Spleen (tissue), 7 donors: ENCODE data around the gene FAF1.
"Not testable (repeated sequence)": the region's sequence is repeated elsewhere in the genome, so short reads cannot be mapped to it uniquely, and the experiment has no call there.

Experiments
- POLR2A ChIP-seq, 3 donors: fragments of 450-650 bp; IDR thresholded peaks; one replicate each; pipeline ENCODE4 v1.5.1; 2017; ENCODE audit warnings: antibody characterized with exemption in 3 of 3, mild to moderate bottlenecking in 1 of 3
- TF ChIP-seq, protein P1 (sequence below), 11 experiments: fragments of 200-600 bp in 7 of 11; fragments of 450-650 bp in 4 of 11; sonication (generic) in 4 of 11; IDR thresholded peaks in 8 of 11; conservative IDR thresholded peaks in 3 of 11; 1 replicate in 7 of 11; 2 replicates in 4 of 11; pipeline versions ENCODE4 v1.4.0 to v1.8.0; 2016 to 2021; ENCODE audit warnings: antibody characterized with exemption in 11 of 11, inconsistent platforms in 4 of 11, mild to moderate bottlenecking in 1 of 11
- donor health status: DM: no; HTN: no; CAD: no; lungs with moderate emphysema.
- donor health status: DM: no; HTN: no; CAD: no.
- donor health status: DM: no; HTN: no; CAD: no.

DNA sequence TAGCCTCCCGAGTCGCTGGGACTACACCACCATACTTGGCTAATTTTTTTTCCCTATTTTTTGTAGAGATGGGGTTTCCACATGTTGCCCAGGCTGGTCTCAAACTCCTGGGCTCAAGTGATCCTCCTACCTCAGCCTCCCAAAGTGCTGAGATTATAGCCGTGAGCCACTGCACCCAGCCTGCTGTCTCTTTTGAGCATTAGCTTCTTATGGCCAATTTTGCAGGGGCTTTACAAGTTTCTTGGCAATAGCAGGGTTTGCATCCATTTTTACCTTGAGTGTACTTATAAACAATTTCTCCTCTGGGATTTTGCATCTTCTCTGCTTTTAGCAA lies 432.1 kb downstream of the FAF1 start:
- TF ChIP-seq, protein P1, sequence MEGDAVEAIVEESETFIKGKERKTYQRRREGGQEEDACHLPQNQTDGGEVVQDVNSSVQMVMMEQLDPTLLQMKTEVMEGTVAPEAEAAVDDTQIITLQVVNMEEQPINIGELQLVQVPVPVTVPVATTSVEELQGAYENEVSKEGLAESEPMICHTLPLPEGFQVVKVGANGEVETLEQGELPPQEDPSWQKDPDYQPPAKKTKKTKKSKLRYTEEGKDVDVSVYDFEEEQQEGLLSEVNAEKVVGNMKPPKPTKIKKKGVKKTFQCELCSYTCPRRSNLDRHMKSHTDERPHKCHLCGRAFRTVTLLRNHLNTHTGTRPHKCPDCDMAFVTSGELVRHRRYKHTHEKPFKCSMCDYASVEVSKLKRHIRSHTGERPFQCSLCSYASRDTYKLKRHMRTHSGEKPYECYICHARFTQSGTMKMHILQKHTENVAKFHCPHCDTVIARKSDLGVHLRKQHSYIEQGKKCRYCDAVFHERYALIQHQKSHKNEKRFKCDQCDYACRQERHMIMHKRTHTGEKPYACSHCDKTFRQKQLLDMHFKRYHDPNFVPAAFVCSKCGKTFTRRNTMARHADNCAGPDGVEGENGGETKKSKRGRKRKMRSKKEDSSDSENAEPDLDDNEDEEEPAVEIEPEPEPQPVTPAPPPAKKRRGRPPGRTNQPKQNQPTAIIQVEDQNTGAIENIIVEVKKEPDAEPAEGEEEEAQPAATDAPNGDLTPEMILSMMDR (IDR thresholded peaks at IDR 0.05 in 8 of 11, conservative IDR thresholded peaks at IDR 0.05 in 3 of 11) = not testable (repeated sequence)
- not testable (repeated sequence) for TF ChIP-seq POLR2A (IDR thresholded peaks at IDR 0.05)
